Activated T-cell treated with anti-CD3 and anti-CD28 coated beads for 1 hour (primary cell): ENCODE data around the gene P2RX5.
"Not testable (repeated sequence)": the region's sequence is repeated elsewhere in the genome, so short reads cannot be mapped to it uniquely, and the experiment has no call there.

Experiments
- DNase-seq: peaks from one replicate; pipeline ENCODE4 v3.0.0-alpha.2; 2020; ENCODE audit warnings: low read depth

Gene P2RX5, protein sequence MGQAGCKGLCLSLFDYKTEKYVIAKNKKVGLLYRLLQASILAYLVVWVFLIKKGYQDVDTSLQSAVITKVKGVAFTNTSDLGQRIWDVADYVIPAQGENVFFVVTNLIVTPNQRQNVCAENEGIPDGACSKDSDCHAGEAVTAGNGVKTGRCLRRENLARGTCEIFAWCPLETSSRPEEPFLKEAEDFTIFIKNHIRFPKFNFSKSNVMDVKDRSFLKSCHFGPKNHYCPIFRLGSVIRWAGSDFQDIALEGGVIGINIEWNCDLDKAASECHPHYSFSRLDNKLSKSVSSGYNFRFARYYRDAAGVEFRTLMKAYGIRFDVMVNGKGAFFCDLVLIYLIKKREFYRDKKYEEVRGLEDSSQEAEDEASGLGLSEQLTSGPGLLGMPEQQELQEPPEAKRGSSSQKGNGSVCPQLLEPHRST

DNA sequence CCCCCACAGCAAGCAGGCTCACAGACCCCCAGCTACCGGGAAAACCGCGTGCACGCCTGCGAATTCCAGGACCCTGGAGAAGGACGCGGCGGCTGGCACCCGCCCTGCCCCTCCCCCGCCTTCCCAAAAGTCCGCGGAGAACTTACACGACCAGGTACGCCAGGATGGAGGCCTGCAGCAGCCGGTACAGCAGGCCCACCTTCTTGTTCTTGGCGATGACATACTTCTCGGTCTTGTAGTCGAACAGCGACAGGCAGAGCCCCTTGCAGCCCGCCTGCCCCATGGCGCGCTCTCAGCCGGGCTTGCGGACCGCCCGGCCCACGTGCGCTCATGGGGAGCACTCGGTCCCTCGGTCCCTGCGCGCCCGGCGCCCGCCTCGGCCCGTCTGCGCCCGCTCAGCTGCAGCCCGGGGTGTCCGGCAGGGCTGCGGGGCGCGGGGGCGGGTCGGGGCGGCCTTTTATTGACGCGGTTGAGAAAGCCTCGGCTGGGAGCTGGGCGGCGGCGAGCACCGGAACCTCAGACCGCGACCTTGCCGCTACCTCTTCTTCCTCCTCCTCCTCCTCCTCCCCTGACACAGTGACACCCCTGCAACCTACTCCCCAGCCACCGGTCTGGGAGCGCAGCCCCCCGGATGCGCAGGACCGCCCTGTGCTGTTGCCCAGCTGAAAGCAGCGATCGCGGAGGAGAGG is at the start of gene P2RX5:
Gene P2RX5, minus strand, starts transcription at position 433 of the 689 bp plus-strand sequence. Its CDS starts 150 bp downstream, at position 283.
- DNase-seq: peak; percentile 26

DNA sequence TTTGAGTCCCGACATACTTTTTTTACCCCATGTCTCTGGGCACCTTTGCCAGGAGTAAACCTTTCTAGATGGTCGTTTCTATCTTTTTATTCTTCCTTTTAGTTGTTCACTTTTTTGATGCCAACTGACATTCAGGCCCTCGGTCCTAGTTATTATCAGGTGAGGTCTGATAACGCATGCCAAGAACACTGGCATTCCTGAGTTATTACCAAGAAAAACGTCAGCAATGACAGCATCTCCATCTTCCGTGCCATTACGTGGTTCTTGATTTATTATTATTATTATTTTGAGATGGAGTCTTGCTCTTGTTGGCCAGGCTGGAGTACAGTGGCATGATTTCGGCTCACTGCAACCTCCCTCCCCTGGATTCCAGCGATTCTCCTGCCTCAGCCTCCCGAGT is 49.1 kb upstream of the P2RX5 start:
- no peak for DNase-seq

DNA sequence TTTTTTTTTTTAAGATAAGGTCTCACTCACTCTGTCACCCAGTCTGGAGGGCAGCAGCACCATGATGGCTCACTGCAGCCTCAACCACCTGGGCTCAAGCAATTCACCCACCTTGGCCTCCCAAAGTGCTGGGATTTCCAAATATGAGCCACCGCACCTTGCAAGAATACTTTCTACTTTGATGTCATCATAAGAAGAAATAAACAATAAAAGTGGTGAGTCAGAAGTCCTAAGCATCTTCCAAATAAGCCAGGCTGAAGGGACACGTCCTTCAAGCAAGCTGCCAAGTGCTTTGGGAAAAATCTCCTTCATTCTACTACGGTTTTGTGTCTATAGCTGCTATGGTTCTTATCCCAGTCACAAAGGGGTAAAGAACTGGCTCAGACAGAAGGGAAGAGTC is 48.1 kb upstream of the P2RX5 start:
- DNase-seq: no peak

DNA sequence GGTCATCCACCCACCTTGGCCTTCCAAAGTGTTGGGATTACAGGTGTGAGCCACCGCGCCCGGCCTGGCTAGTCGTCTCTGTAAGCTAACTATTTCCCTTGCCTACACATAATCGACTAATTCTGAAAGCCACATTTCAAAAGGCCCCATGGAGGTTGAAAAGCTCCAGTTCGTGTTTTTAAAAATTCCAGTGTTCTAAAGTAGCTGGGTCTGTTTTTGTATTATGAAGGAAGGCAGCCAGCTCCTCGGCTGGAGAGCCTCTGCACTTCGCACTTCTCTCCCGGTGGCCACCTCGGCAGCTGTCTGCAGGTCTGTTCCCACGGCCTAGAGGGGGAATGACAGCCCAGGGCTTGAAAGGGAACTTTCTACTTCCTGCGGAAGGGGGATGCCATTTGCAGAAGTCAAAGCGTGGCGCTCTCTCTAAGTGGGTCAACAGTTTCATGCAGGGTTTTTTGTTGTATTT is 44.7 kb upstream of the P2RX5 start:
- DNase-seq: no peak

DNA sequence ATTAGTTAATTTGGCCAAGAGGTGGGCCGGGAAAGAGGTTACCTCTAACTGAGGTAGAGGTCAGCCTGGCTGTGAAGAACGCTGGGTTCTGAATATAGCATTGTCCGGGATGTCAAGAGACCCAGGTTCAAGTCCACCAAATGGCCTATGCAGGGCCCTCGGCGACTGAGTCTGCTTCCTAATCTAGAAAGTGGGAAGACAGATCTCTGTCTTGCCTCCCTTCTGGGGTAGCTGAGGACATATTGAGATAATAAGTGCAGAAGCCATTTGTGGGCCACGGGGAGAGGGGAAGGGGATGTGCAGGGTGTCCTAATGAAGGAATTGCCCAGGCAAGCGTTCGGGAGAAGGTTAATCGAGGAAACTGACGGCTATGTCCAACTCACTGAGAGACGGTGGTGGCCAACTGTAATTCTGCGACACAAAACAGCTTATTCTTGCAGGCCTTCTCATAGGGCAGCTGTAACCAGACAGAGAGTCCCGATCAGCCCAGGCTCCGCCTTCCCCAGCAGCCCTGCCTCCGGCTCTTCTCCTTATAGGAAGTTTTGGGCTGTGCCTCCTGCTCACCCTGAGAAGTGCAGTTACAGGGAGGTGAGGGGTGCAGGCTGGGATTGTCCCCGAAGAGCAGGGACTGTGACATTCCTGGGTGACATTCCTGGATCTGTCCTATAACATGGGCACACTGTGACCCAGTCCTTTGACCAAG is 43.6 kb upstream of the P2RX5 start:
- no peak for DNase-seq

DNA sequence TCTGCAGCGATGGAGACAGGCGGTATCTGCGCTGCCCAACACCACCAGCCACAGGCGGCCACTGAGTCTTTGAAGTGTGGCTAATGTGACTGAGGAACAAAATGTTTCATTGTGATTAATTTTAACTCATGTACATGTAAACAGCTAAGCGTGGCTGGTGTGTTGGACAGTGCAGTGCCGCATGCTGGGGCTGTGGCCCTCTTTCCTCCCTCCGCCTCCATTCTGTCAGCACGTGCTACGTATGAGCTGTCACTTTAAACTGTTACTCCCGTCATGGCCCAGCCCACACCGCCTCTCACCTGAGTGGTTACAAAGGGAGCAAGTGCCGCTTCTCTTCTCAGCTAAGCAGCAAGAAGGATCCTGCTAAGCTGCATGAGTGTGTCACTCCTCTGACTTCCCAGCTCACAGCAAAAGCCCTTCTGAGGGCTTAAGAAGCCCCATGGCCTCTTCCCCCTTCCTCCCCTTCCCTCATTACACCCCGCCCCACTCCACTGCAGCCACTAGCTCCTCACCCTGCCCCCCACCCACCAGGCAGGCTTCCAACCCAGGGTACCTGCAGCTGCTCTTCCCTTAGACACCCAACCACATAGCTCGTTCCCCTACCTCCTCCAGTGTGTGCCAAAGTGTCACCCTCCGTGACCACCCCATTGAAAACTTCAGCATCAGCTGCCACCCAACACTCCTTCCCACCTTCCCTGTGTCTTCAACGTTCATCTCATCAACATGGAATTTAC is 42.8 kb upstream of the P2RX5 start:
- DNase-seq: peak; percentile 39

DNA sequence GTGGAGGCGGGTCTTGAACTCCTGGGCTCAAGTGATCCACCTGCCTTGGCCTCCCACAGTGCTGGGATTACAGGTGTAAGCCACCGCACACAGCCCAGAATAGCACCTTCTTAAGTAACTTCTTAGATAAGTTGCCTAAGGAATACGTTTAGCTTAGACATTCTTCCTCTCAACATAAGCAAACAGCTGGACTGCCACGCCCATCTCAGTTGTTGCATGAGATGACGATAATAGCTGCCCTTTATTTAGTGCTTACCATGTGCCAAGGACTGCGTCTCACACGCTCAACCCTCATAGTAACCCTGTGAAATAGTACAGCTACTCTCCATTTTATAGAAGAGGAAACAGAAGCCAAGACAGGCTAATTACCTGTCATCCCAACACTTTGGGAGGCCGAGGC is 39.6 kb upstream of the P2RX5 start:
- no peak for DNase-seq

DNA sequence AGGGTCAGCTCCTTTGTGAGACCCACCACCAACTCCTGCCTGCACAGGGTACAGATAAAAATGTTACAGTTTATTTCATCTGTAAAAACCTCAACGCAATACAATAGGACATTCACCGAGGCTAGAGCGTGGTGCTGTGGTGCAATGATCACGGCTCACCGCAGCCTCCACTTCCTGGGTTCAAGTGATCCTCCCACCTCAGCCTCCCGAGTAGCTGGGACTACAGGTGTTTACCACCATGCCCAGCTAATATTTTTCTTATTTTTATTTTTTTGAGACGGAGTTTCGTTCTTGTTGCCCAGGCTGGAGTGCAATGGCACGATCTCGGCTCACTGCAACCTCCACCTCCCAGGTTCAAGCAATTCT is 38.9 kb upstream of the P2RX5 start:
- DNase-seq: not testable (repeated sequence)

DNA sequence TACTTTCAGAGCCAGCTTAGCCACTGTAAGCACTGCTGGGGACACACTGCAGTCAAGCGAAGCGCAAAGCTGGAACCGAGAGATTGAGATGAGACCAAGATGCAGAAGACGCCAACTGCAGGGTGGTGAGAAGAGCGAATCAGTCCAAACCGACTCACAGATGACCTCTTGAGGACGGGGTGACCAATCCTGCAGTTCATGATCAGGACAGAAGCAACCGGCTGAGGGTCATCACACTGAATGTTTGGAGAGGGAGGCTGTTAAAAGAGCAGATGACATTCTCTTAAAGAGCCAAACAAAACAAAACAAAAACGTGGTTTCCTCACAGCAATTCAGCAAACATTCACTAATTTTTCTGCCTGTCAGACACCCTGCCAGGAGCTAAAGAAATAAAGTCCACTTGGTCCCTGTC is 36.3 kb upstream of the P2RX5 start:
- no peak for DNase-seq

DNA sequence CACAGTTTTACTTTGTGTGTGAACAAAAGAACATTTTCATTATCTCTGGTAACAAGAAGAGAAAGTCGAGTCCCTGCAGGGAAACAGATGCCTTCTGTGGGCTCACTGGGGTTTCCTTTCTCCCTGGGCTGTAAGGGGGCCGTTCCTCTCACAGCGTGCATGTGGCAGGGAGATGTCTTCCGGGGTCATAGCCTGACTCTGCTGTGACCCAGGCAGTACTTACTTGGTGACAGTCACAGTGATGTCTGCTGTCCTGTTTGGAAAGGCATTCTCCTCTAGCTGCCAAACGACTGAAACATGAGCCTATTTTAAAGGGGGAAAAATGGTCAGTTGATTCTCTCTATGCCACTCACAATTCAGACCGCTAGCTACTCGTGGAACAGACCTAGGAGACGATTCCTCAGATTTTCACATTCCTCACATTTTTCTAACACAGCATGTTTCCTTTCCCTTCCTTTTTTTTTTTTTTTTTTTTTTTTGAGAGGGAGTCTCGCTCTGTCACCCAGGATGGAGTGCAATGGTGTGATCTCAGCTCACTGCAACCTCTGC is 35.0 kb upstream of the P2RX5 start:
- DNase-seq: no peak

DNA sequence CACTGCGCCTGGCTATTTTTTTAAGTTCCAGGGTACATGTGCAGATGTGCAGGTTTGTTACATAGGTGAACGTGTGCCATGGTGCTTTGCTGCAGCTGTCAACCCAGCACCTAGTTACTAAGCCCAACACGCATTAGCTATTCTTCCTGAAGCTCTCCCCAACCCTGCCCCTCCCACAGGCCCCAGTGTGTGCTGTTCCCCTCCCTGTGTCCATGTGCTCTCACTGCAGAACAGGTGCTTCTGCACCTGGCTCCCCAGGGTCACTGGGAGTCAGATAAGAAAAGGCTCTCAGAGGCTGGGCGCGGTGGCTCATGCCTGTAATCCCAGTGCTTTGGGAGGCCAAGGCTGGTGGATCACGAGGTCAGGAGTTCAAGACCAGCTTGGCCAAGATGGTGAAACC is 33.9 kb upstream of the P2RX5 start:
- DNase-seq: no peak

DNA sequence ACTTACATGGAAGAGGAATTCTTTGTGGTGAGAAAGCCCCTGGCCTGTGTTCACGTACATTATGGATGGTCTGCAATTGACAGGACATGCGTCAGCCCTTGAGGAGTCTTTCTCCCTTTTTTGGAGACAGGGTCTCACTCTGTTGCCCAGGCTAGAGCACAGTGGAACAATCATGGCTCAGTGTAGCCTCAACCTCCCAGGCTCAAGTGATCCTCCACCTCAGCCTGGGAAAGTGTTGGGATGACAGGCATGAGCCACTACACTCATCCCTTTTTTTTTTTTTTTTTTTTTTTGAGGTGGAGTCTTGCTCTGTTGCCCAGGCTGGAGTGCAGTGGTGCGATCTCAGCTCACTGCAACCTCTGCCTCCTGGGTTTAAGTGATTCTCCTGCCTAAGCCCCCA is 32.1 kb upstream of the P2RX5 start:
- DNase-seq: not testable (repeated sequence)

DNA sequence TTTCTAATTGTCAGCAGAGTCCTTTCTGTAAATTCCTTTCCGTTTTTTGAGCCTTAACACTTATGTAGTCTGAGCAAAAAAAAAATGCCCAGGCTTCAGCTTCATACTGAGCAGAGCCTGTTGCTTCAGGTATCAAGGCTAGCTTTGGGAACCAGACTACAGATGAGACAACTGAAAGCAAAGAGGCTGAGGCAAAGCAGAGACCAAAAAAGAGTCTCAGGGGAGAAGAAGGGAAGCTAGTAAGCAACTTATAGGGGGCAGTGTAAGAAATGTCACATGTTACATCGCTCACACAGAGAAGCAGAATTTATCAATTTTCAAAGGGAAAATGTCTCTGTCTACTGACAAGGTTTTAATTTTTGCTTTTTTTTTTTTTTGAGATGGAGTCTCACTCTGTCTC is 31.1 kb upstream of the P2RX5 start:
- no peak for DNase-seq

DNA sequence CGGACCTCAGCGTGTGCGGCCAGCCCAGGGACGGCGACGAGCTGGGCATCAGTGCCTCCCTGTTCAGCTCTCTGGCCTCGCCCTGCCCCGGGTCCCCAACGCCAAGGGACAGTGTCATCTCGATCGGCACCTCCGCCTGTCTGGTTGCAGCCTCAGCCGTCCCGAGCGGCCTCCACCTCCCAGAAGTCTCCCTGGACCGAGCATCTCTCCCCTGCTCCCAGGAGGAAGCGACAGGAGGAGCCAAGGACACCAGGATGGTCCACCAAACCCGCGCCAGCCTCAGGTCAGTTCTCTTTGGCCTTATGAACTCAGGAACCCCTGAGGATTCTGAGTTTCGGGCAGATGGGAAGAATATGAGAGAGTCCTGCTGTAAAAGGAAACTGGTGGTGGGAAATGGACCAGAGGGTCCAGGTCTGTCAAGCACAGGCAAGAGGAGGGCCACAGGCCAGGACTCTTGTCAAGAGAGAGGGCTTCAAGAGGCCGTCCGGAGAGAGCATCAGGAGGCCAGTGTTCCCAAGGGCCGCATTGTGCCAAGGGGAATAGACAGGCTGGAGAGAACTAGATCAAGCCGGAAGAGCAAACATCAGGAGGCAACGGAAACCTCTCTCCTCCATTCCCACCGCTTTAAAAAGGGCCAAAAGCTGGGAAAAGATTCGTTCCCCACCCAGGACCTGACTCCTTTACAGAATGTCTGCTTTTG is 28.6 kb upstream of the P2RX5 start:
- DNase-seq: no peak

DNA sequence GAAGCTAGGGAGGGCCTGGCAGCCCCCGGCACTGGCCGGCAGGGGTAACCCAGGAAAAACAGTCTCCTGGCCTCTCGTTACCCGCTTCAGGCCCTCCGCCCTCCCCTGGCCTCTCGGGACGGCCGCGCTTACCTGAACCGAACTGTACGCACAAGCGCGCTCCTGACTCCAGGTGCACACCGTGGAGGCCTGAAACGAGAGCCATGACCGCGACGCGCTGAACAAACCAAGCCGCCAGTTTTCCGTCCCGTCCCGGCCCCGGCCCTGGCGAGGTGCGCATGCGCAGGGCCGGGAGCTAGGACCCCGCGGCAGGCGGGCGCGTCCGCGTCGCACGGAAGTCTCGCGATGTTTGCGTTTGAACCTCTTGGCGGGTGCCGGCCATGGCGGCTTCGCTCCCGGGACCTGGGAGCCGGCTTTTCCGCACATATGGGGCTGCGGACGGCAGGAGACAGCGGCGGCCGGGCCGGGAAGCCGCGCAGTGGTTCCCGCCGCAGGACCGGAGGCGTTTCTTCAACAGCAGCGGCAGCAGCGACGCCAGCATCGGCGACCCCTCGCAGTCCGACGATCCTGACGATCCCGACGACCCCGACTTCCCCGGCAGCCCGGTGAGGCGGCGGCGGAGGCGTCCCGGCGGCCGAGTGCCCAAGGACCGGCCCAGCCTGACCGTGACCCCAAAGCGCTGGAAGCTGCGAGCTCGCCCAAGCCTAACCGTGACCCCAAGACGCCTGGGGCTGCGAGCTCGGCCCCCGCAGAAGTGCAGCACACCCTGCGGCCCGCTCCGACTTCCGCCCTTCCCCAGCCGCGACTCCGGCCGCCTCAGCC is 27.8 kb upstream of the P2RX5 start, which contains the start of gene HASPIN:
Gene HASPIN, plus strand, starts transcription at position 348 of the 822 bp plus-strand sequence. Its CDS starts 33 bp downstream, at position 381.
- peak; percentile 92 for DNase-seq

DNA sequence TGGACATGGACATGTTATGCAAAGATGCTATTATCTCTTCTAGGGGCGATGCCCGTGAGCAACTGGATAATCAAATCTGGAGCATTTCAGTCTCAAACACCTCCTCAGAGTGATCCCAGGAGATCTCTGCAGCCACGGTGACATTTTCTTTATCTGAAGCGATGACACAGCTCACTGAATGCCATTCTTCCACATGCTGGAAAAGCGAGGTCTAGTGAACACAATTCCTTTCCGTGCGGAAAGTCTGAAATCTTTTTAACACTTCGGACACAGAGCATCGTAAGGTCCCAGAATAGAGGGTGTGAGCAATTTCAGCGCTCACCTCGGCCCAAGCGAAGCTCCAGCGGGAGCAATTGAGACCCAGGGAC is 27.2 kb upstream of the P2RX5 start:
- DNase-seq: no peak

DNA sequence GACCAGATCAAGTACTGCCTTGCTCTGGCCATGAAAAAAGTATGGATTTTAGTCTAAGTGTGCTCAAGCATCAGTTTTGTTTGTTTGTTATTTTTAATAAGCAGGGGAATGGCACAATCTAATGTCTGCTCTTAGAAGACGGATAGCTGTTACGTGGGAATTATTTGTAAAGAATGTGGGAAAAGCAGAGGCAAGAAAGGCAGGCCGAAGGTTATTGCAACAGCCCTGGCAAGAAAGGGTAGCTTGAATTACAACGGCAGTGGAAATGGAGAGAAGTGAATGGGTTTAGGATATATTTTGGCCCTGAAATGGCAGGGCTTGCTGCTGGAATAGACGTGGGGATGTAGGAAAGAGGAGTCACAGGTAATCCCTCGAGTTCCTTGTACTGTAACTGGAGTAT is 26.8 kb upstream of the P2RX5 start:
- no peak for DNase-seq

DNA sequence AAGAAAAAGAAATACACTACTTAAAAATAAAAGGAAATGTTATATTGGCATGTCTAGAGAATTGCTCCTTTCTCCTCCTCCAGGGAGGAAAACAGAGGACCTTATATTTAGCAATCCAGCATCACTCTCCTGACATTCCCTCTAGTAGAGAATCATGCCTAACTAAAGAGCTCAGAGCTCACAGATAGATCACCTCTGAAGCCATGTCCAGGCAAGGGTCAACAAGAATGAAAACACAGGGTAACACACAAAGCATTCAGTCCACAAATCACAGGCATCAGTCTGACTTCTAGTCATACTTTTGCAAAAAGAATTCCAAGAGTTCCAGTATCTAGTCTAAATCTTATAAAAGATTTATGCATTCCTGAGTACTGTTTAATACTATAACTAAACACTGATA is 23.3 kb upstream of the P2RX5 start:
- DNase-seq: no peak

DNA sequence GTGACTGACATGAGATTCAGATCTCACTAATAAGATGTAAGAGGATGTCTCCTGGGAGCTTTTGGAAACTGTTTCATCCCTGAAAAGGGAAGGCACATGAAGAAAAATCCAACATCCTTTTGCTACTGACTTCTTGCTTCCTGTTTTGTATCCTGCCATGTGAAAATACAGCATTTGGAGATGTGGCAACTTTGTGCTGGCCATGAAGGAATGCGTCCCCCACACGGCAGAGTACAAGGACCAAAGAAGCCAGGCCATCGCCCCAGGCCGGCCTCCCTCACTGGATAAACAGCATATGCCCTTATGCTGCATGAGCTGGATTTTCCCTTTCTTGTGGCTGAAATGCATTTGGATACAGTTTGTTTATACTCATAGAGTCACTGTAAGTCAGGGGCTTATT is 22.2 kb upstream of the P2RX5 start:
- no peak for DNase-seq

DNA sequence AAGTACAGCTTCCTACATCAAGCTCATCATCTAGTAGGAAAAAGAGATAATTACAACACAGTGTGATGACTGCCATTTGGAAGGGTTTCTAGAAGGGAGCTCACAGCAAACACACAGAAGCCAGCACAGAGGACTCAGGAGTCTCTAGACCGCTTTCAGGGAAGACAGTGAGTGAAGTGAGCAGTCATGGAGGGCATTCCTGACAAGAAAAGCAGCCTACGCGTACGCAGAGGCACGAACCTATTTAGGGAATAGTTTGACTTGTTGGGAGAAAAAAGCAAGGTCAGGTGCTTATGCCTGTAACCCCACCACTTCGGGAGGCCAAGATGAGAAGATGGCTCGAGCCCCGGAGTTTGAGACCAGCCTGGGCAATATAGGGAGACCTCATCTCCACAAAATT is 19.3 kb upstream of the P2RX5 start:
- no peak for DNase-seq
